SU-DHL-6 (cell line): ENCODE measurements around the gene PDHB.

Experiments
- CTCF ChIP-seq: fragments of 200-600 bp; sonication (generic); IDR thresholded peaks from one replicate; pipeline ENCODE4 v1.5.1; 2017; ENCODE audit warnings: antibody characterized with exemption, mild to moderate bottlenecking, low read length, moderate library complexity; ENCODE audit not compliant: insufficient read depth, poor library complexity, severe bottlenecking
- EZH2phosphoT487 ChIP-seq: fragments of 200-600 bp; sonication (generic), shearing (Covaris generic); conservative IDR thresholded peaks from 2 replicates; pipeline ENCODE4 v1.6.1; 2018; ENCODE audit warnings: mild to moderate bottlenecking, antibody characterized with exemption, low read length, moderate library complexity, mixed read lengths

GRCh38 chr3:58459160-58459559 is 25.5 kb upstream of the PDHB start:
- no peak for TF ChIP-seq CTCF
- TF ChIP-seq EZH2phosphoT487, result no peak
